ENCODE results near the gene HOXB3.

The HOXB3 gene

DNA sequence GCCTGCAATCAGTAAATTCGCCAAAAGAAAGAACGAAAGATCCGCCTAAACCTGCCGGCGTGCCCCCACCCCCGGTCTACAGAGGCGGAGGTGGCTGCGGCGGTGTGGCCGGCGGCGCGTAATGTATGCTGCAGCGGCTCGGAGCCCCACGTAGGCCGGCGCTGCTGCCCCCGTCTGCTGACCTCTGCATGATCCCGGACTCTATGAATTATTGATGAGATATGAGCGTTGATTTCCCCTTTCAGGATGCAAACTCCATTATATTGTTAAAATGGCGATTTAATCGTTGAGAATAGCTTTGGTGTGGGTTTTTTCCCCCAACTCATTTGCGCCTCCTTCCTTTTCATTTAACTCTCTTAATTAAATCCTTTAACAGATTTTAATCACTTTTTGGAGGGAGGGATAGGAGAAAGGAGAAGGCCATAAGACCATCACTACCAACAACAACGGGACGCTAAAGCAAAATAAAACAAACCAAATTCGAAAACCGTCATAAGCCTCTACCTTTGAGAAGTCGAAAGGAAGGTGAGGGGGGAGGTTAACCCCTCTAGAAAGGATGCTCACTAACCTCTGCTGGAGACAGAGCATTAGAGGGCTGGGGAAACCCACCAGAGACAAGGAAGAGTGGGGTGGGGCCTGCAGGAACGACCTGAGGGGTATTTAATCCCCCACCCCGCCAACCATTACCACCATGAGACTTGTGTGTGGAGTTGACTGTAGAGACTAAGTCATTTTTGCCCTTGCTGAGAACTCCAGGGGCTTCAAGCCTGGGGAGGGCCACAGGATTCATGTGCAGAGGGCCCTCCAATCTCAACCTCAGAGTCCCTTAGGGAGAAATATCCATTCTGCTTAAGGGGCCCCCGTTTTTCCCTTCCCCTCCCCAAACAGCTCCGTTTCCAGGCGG is 3.4 kb downstream of the HOXB3 start:
- no peak for DNase-seq (ENCODE audit: low read depth)

DNA sequence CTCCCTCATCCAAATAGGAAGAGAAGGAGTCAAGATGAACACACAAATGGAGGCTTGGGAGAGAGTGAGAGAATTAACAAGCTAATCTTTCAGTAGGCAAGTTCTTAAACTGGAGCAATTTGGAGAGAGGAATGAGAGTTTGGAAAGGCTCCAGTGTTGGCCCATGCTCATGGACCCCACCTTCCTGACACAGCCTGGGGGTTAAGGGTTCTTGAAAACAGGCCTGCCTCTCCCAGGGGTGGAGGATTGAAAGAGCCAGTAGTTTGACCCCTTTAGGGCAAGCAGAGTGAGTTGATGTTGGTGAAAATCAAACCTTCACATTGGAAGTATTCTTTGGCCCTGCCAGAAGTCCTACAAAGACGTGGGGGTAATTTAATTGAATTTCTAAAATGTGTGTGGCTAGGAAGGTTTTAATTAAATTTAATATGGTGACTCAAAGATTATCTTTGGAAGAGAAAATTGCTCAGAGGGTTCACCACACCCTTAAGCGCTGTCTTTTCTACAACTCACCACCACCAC is 5.8 kb downstream of the HOXB3 start:
- DNase-seq (ENCODE audit: low read depth): no peak

DNA sequence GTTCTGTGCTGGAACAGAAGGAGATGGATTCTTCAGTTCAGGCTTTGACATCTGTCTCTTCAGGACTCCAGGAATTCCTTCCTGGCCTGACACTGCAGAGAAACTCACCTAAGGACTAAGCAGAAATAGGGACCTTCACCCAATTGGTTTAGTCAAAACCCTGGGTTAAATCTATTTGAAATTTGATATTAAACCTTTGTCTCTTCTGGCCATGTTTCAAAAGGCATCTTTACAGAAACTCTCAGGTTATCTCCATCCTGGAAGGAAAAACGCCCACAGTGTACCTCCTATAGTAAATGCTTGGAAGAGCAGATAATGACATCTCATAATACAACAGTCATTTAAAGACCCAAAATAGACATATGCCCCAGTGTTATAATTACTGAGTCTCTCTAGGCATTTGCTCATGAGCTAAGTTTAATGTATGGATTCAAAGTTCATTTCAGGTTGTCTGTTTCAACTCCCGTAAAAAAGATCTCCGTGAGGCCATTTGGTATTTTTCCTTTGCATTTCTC is 6.3 kb downstream of the HOXB3 start:
- no peak for DNase-seq (ENCODE audit: low read depth)

DNA sequence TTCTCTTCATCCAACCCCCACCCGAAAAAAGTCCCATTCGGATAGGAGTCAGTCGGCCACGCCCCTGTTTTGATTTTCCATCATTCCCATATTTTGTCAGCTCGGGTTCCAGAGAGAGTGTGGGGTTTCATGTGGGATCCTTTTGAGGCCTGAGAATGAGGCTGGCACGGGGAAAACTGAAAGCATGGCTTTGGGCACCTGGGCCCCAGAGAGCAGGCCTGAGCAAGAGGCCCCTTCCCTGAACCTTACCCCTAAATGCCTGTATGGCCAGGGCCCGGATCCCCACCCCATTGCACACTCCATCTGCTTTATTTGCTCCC is 7.3 kb downstream of the HOXB3 start:
- no peak for DNase-seq (ENCODE audit: low read depth)

DNA sequence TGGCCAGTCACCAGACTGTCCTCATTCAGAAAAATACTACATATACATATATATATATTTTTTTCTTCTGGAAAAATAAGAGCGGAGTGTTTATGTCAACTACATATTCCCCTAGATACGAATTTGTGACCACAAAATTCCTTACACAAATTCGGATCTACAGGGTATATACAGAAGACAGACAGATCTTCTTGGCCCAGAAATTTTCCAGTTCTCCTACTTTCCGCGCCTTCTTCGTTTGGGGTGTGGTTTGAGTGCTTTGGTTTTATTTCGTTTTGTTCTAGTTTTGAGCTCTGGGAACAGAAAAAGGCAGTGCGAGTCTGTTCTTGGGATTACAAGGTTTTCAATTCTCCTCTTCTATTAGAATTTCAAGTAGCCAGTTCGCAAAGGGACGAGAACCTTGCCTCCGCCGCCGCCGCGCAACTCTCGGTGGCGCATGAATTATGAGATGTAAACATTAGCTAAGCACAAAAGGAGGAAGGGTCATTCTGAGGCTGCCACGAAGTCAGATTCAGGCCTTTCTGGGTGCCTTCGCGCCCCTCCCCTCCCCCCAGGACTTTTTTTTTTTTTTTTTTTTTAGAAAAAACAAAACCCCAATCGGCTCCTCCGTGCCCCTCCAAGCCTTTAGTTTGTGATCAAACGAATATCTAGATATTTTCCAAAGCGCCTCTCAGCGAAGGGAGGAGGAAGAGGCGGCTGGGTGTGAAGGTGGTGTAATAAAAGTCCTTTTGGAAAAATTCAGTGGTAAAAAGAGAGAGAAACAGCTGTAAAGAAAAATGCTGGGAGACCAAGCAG is 10.1 kb downstream of the HOXB3 start:
- DNase-seq (ENCODE audit: low read depth): peak; percentile 22

DNA sequence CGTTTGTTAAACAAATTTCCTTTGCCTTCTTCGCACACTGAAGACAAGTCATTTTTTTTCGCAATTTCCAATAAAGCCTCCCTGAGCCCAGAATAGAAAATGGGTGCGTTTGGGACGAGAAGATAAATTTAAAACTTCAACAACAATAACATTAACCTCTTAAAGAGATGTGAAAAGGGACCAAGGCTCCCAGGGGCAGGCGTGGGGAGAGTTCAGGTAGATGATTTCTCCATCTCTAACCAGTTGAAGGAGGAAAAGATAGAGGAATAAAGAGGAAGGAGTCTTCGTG is 10.6 kb downstream of the HOXB3 start:
- DNase-seq (ENCODE audit: low read depth): no peak

DNA sequence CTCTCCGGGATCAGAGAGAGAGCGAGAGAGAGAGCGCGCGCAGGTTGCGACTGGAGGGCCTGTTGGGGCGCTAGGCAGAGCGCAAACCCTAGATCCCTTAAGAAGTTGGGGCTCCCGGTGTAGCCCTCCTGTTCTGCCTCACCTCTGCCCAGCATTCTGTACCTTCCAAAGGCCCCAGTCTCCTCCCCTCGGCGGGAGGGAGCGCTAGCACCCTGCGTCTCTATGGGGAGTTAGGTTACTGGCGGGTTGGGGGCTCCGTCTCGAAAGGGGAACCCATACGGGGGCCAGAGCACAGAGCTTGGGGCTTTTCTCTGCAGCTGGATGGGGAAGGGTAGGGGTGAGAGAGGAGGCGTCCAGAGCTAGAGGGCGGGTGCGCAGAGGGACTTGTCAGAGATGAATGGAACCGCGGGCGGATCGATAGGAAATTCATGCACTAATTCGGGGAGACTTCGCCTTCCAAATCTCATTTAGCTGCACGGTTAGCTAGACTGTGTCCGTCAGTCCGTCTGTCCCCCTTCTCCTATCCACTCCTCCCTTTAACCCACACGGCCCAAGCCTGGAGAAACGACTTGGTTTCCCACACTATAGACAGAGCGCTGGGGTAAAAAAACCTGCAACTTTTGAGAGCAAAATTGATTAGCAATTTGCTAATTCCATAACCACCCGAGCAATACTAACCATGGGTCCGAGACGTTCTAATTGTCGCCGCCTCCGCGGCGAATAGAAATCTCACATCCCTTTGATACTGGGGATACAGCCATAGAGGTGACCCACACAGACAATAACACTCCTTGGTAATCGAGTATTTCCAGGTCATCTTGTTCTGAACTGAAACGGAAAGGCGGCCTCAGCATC is 11.2 kb downstream of the HOXB3 start:
- no peak for DNase-seq (ENCODE audit: low read depth)

DNA sequence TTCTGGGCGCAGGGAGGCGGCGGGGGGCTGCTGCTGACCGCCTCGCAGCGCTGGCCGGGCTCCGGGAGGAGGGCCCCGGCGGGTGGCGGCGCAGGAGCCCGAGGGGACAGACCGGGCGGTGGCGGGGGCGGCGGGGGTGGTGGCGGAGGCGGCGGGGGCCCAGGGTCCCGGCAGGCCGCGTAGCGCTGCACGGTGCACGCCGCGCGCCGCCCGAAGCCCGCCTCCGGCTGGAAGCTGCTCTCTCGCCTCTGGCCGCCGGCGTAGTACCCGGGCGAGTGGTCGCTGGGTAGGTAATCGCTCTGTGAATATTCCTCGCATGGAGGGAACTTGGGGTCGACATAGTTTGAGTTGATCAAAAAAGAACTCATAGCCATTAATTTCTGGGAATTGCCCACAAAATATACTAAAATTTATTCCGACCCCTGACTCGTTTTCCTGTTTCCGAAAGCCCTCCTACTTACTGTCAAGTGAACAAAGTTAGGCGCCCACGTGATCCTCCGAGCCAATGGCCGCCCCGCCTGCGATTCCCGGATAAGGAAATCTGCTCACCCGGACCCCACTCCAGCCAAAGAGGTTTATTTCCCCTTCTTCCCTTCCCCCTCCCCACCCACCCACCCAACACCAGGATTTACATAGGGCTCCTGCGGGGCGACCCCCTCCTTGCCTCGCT is 12.0 kb downstream of the HOXB3 start, which contains the start of gene HOXB4:
Gene HOXB4, minus strand, starts transcription at position 405 of the 670 bp plus-strand sequence. Its CDS starts 31 bp downstream, at position 374.
- DNase-seq (ENCODE audit: low read depth): no peak

DNA sequence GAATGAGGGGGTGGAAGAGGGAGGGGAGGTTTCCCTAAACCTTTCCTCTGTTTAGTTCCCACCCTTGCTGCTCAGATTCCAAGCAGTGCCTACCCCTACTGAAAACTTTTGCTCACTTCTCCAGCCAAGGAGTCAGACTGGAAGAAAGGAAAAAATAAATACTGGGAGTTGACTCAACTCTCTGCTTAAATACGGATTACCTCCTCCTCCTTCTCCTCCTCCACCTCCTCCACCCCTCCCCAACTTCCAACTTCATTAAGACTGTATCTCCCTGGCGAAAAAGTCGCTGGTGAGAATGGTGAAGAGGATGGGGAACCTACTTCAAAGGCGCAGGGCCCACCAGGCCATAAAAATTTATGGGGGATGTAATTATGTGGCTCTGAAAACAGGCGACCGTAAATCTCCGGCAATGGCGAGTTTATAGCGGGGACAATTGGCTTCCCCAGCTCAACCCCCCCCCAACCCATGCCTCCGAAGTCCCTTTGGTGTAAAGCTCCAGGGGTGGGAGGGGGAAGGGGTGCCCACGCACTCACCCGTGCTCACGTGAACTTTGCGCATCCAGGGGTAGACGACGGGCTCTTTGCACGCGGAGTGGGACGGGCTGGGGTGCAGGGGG is 12.6 kb downstream of the HOXB3 start:
- DNase-seq (ENCODE audit: low read depth): no peak

DNA sequence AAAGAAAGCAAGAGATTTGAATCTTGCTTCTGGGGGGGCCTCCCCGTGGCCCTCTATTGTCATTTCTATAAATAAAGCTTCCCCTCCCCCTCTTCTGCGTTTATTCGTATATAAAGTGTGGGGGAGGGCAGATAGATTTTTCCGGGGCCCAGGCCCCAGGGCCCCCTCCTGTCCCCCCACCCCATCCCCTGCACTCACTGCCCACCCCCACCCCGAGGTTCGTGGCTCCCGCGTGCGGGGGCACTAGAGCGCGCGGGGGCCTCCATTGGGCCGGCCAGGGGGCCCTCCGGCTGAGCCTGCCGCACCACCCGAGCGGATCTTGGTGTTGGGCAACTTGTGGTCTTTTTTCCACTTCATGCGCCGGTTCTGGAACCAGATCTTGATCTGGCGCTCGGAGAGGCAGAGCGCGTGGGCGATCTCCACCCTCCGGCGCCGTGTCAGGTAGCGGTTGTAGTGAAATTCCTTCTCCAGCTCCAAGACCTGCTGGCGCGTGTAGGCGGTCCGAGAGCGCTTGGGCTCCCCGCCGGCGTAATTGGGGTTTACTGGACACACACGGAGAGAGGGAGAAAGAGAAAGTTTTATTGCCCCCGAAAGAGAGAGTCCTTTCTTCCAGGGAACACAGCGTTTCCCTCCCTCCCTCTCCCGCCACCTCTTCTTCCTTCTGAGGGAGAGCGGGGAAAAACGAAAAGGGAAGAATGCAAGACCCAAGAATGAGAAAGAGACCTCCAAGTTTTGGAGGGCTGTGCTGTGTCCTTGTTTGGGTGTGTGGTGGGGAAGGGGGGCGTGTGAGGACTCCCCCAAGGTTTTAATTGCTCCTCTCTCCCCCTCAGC is 13.3 kb downstream of the HOXB3 start:
- no peak for DNase-seq (ENCODE audit: low read depth)

DNA sequence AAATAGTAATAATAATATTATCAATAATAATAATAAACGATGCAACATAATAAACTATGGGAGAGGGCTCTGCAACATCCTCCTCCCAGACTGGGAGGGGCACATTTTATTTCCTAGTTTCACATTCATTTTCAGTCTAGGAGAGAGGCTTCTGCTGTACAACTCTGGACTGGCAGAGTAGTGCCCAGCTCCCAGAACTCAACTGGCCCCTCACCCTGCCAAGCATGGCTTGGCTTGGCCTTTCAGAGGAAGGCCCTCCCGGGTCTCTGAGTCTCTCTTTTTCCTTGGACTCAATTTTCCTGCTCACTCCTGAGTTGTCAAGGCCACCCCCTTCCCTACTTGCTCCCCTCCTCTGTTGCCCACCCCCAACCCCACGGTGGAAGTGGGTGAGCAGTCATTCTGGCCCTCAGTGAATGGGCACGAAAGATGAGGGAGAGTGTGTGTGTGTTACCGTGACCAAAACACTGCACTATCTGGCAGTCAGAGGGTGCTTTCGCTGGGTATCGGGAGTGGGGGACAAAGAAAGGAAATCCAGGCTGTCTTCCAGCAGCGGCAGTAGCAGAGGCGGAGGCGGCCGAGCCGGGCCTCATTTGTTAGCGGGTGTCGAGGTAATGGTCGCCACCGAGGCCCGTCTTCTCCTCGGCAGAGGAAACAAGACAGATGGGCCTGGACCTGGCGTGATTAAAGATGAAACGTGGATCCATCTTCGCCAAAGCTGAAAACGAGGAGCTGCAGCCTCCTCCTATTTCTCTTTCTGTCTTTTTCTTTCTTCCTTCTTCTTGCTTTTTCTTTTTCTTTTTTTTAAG is 14.2 kb downstream of the HOXB3 start:
- no peak for DNase-seq (ENCODE audit: low read depth)

DNA sequence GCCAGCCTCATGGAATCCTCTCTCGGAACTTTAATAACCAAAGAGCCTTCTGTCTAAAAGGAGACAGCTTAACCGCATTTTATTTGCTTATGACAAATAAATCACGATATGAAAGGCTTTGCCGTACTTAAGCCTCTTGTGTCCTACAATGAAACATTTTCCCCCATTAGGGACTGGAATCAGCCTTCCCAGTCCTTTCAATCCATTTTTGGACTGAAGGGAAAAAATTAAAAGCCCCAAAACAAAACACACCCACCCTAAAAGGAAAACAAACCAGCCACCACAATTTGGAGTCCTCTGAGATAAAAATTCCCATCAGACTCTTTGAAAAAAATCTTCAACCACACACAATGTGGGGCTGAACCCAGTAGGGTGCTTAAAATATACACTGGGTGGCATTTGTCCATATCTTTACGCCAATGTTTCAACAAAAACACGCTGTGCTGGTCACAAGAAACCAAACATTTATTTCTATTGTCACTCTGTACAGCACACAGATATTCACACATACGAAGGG is 14.9 kb downstream of the HOXB3 start:
- DNase-seq (ENCODE audit: low read depth): no peak

DNA sequence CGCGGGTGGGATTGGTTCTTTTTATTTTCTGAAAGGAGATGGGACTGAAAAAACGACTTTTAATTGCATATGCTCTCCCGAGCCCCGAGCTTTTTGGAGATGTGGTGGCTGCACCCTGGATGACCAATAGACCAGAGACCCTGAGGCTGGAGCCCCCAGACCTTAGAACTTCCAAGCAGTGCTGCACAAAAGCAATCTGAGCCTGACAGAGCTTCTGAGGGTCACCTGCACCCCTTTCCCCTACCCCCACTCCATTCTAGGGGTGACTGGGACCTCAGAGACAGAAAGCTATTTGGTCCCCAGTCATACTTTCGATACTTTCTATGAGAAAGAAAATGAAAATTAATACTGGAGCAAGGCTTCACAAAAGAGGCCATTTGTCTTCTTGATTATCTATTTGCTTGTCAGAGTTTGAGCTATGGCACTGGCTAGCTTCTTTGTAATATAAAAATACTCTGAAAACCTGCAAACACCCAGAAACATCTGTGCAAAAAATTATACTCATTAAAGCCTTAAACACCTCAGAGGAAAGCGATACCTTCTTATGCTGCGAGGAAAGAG is 15.5 kb downstream of the HOXB3 start:
- no peak for DNase-seq (ENCODE audit: low read depth)

DNA sequence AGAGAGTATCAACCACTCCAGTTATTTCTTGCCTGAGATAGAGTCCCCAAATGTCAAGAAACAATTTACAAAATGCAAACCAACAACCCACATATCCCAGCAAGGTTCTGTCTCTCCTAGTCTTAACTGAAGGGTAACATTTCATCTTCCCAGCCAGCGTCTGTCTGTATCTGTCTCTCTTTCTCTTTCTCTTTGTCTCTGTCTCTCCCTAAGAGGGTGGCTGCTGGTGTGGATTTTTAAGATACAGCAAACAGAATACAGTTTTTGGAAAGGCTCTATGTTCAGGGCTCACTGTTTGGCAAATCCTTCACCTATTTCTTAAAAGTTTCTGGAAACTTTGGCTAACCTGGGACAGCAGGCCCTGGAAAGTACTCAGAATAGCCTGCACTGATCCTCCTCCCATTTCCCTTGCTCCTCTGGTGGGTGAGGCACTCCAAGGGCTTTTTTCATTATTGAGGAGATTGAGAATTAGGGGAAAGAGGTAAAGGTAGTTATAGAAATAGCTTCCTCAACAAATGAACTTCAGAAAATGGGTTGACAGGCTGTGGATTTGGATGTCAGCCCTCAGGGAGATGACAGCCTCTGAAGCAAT is 18.1 kb downstream of the HOXB3 start:
- no peak for DNase-seq (ENCODE audit: low read depth)

DNA sequence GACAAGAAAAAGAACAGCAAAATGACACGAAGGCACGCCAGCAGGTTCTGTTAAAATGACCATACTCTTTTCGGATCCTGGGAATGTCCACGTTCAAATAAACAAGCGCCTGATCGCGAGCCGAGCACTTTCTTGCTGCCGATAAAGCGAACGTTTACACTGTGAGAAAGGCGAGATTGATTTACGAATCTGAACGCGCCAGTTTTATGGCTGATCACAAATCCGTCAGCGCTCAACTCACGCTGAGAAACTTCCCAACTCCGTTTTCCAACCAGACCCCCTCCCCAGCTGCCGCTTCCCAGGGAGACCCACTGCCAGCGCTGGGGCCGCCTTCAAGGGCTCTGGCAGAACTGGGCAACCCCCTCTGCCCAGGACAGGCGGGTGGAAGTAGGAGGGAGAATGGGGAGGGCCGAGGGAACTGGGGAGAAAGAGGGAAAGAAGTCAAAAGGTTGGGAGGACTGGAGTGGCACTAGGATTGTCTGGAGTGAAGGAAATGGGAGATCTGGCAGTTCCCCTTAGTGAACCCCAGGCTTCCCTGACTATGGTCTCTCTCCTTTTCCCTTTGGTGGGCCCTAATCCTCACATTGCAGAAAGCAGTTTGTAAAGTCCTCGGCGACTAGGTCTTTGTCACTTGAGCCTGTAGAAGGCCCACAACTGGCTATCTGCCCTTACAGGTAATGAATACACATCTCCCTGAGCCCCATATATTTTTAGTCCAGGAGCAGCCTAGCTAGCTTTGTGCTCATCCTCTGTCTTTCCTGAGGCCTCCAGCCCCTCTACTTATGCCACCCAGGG is 18.8 kb downstream of the HOXB3 start:
- DNase-seq (ENCODE audit: low read depth): no peak

DNA sequence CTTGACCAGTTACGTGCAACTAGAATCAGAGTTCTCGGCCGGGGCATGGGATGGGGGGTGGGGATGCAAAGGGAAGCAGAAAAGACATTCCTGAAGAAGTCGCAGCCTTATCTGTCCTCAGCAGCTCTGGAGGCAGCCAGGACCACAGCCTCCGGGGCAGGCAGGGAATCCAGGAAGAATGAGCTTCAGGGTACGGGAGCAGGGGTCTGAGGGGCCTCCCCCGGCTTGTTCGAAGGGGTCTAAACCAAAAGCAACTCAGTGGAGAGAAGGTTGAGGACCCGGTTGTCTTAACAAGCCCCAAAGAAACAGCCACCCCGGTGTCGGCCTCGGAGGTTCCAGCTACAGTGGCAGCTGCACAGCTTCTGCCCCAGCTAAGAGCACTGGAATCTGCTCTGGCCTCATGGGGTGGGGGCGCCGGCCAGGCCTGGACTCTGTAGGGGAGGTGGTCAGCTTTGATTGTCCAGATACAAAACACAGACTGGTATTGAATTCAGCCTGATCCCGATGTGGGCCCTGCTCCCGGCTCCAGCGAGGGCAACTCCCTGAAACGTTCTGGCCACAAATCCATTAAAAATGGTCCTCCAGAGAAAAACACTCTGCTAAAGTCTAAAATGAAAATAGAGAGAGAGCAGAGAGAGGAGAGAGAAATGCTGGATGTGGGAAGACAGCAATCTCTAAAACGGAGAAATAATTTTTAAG is 19.6 kb downstream of the HOXB3 start:
- DNase-seq (ENCODE audit: low read depth): no peak

All from EH (cell line).